Caco-2 (cell line): ENCODE data around the gene FRMD3. TPM values are rescaled to one million over a fixed set of nuclear protein-coding genes. Genes with fewer than 3 reads are reported as not detected.

Experiments used
- BruUV-seq: library from RNA; stranded (reverse); fragments of 400-500 nt; replicated peaks from 2 replicates; lab custom pipeline; 2021; lab: Mats Ljungman, UMichigan
- CTCF ChIA-PET: fragments of 300-600 bp; sonication (Branson Sonifier 250); formaldehyde crosslinking; loops from one replicate; lab custom pipeline; 2022; ENCODE audit warnings: antibody characterized with exemption; lab: Charles Lee
- POLR2A ChIA-PET: fragments of 300-600 bp; sonication (Branson Sonifier 250); formaldehyde crosslinking; loops from one replicate; lab custom pipeline; 2022; ENCODE audit warnings: antibody characterized with exemption; lab: Charles Lee
- DNase-seq, 2 experiments: peaks; one replicate each; pipeline versions ENCODE4 v3.0.0 to v3.0.0-alpha.2; 2020 to 2022
- H3K27me3 ChIP-seq: replicated peaks from 2 replicates; pipeline ENCODE4 v1.6.0; 2011; ENCODE audit warnings: low read length; ENCODE audit not compliant: control insufficient read depth, insufficient read depth
- H3K36me3 ChIP-seq: 2 replicates; pipeline ENCODE4 v1.5.1; 2011; ENCODE audit warnings: low read length; ENCODE audit not compliant: control insufficient read depth, insufficient read depth
- H3K4me1 ChIP-seq: fragments of 250-450 bp; sonication (Bioruptor Pico); 2 replicates; pipeline ENCODE4 v1.5.1; 2020; ENCODE audit warnings: mild to moderate bottlenecking
- H3K4me3 ChIP-seq: 2 replicates; pipeline ENCODE4 v1.5.1; 2011; ENCODE audit warnings: low read depth, mild to moderate bottlenecking, control low read depth, low read length
- H3K9me3 ChIP-seq: fragments of 250-450 bp; sonication (Bioruptor Pico); 2 replicates; pipeline ENCODE4 v1.5.1; 2020; ENCODE audit warnings: mild to moderate bottlenecking, moderate library complexity
- H3K27ac Mint-ChIP-seq: one replicate; pipeline ENCODE4 v1.8.0; 2022; ENCODE audit warnings: mixed read lengths; ENCODE audit not compliant: unreplicated experiment
- H3K27me3 Mint-ChIP-seq: one replicate; pipeline ENCODE4 v1.8.0; 2022; ENCODE audit warnings: mixed read lengths; ENCODE audit not compliant: insufficient read depth, unreplicated experiment
- H3K36me3 Mint-ChIP-seq: one replicate; pipeline ENCODE4 v1.8.0; 2022; ENCODE audit warnings: mild to moderate bottlenecking, mixed read lengths; ENCODE audit not compliant: insufficient read depth, unreplicated experiment
- H3K4me1 Mint-ChIP-seq: one replicate; pipeline ENCODE4 v1.8.0; 2022; ENCODE audit warnings: low read depth, mixed read lengths; ENCODE audit not compliant: unreplicated experiment
- H3K4me3 Mint-ChIP-seq: one replicate; pipeline ENCODE4 v1.8.0; 2022; ENCODE audit warnings: mild to moderate bottlenecking, moderate library complexity, mixed read lengths; ENCODE audit not compliant: unreplicated experiment
- H3K9me3 Mint-ChIP-seq: one replicate; pipeline ENCODE4 v1.8.0; 2022; ENCODE audit warnings: mixed read lengths; ENCODE audit not compliant: unreplicated experiment
- CTCF ChIP-seq, 2 experiments: fragments of 200-600 bp in 1 of 2; IDR thresholded peaks; 1 replicate in 1 of 2; 2 replicates in 1 of 2; pipeline versions ENCODE4 v1.5.1 to v1.8.0; 2011 to 2022; ENCODE audit warnings: antibody characterized with exemption in 1 of 2, control low read depth in 1 of 2, inconsistent platforms in 1 of 2, low read depth in 1 of 2, low read length in 1 of 2, mild to moderate bottlenecking in 1 of 2, moderate library complexity in 1 of 2; ENCODE audit not compliant: insufficient read depth in 1 of 2, severe bottlenecking in 1 of 2, unreplicated experiment in 1 of 2
- intact Hi-C: fragments of 100-400 bp; cut with micrococcal nuclease; formaldehyde crosslinking; loops from one replicate; pipeline ENCODE4 v1.10.0; 2022; ENCODE audit not compliant: unreplicated experiment
- total RNA-seq: library from RNA; stranded (reverse); gene quantifications from 2 replicates; pipeline ENCODE4 v1.2.3, GENCODE V29; 2022

FRMD3 gene
- total RNA-seq, 1 experiment from 2014 or later = not detected

- no peak overlapping the region for H3K4me3 Mint-ChIP-seq
- POLR2A ChIA-PET = no interaction called here
These were observed 79.7 kb downstream of the FRMD3 start for GRCh38 chr9:83458530-83458929.

GRCh38 chr9:83457005-83457404 lies 81.2 kb downstream of the FRMD3 start:
- H3K9me3 Mint-ChIP-seq = no peaks in the 10 kb centered on the region
- H3K4me3 ChIP-seq = no peak overlapping the region
- H3K4me1 ChIP-seq = no peaks in the 10 kb centered on the region
- DNase-seq = no peak
- no peaks in the 10 kb centered on the region for H3K9me3 ChIP-seq
- no peak for TF ChIP-seq CTCF (IDR thresholded peaks at IDR 0.05; ENCODE audit: insufficient read depth in 1 of 2, low read depth in 1 of 2, low read length in 1 of 2, severe bottlenecking in 1 of 2, unreplicated experiment in 1 of 2)
- no peaks in the 10 kb centered on the region for H3K36me3 ChIP-seq
- H3K36me3 Mint-ChIP-seq = no peaks in the 10 kb centered on the region
- BruUV-seq = no TSS peak
- H3K27me3 ChIP-seq = no peaks in the 10 kb centered on the region
- H3K4me1 Mint-ChIP-seq = no peaks in the 10 kb centered on the region
- H3K27ac Mint-ChIP-seq = no peak overlapping the region
- CTCF ChIA-PET = no interaction called here
- no peak overlapping the region for H3K4me3 Mint-ChIP-seq
- no peaks in the 10 kb centered on the region for H3K27me3 Mint-ChIP-seq
- POLR2A ChIA-PET = no interaction called here
- intact Hi-C loops = no loop called here

More at GRCh38 chr9:83458530-83458929, 79.7 kb downstream of the FRMD3 start:
- Mint-ChIP-seq H3K36me3 (no peaks in the 10 kb centered on the region), H3K27me3 (no peaks in the 10 kb centered on the region), H3K4me1 (no peaks in the 10 kb centered on the region), H3K27ac (no peak overlapping the region), H3K9me3 (no peaks in the 10 kb centered on the region)
- Histone ChIP-seq H3K36me3 (no peaks in the 10 kb centered on the region), H3K4me1 (no peaks in the 10 kb centered on the region), H3K9me3 (no peaks in the 10 kb centered on the region), H3K27me3 (no peaks in the 10 kb centered on the region), H3K4me3 (no peak overlapping the region)
- BruUV-seq = no TSS peak
- DNase-seq = no peak
- CTCF ChIA-PET = no interaction called here
- intact Hi-C loops = no loop called here
- no peak for TF ChIP-seq CTCF (IDR thresholded peaks at IDR 0.05; ENCODE audit: insufficient read depth in 1 of 2, low read depth in 1 of 2, low read length in 1 of 2, severe bottlenecking in 1 of 2, unreplicated experiment in 1 of 2)

- H3K4me1 Mint-ChIP-seq = no peaks in the 10 kb centered on the region
- no peak overlapping the region for H3K27ac Mint-ChIP-seq
- no peaks in the 10 kb centered on the region for H3K36me3 ChIP-seq
- H3K4me3 ChIP-seq = no peak overlapping the region
- H3K27me3 Mint-ChIP-seq = no peaks in the 10 kb centered on the region
- H3K9me3 ChIP-seq = no peaks in the 10 kb centered on the region
- no peak for TF ChIP-seq CTCF (IDR thresholded peaks at IDR 0.05; ENCODE audit: insufficient read depth in 1 of 2, low read depth in 1 of 2, low read length in 1 of 2, severe bottlenecking in 1 of 2, unreplicated experiment in 1 of 2)
- POLR2A ChIA-PET = no interaction called here
- H3K36me3 Mint-ChIP-seq = no peaks in the 10 kb centered on the region
- no peaks in the 10 kb centered on the region for H3K9me3 Mint-ChIP-seq
- no peaks in the 10 kb centered on the region for H3K27me3 ChIP-seq
- no peak for DNase-seq
- no peak overlapping the region for H3K4me3 Mint-ChIP-seq
- CTCF ChIA-PET = no interaction called here
- intact Hi-C loops = no loop called here
- no TSS peak for BruUV-seq
- no peaks in the 10 kb centered on the region for H3K4me1 ChIP-seq
These were observed 82.0 kb downstream of the FRMD3 start for GRCh38 chr9:83456226-83456625.
